K562 (cell line): ENCODE results near the gene CBX4. TPM values are rescaled to one million over a fixed set of nuclear protein-coding genes. Genes with fewer than 3 reads are reported as not detected.

Experiments used
- BACH1 ChIP-seq: fragments of 200-800 bp; sonication (Bioruptor generic); IDR thresholded peaks from 2 replicates; pipeline ENCODE4 v1.6.1; 2016; ENCODE audit warnings: missing genetic modification characterization, missing compliant biosample characterization
- CBFA2T2 ChIP-seq: fragments of 450-650 bp; conservative IDR thresholded peaks from 2 replicates; pipeline ENCODE4 v1.6.1; 2017; ENCODE audit warnings: mild to moderate bottlenecking
- ESRRA ChIP-seq: fragments of 450-650 bp; IDR thresholded peaks from 2 replicates; pipeline ENCODE4 v1.6.1; 2014; ENCODE audit warnings: low read depth, mild to moderate bottlenecking, moderate library complexity, borderline replicate concordance
- ETV5 ChIP-seq: sonication (generic); formaldehyde crosslinking; IDR thresholded peaks from 2 replicates; pipeline ENCODE4 v1.4.0; 2020; ENCODE audit warnings: low read depth, mild to moderate bottlenecking, missing genetic modification reagents
- MTA3 ChIP-seq: fragments of 450-650 bp; formaldehyde crosslinking; IDR thresholded peaks from 2 replicates; pipeline ENCODE4 v1.6.1; 2017; ENCODE audit warnings: mild to moderate bottlenecking, borderline replicate concordance
- NFXL1 ChIP-seq: fragments of 450-650 bp; formaldehyde crosslinking; IDR thresholded peaks from 2 replicates; pipeline ENCODE4 v1.4.0; 2021; ENCODE audit warnings: mild to moderate bottlenecking
- POLR2B ChIP-seq: fragments of 450-650 bp; IDR thresholded peaks from 2 replicates; pipeline ENCODE4 v1.6.1; 2018; ENCODE audit warnings: low read depth; ENCODE audit not compliant: partially characterized antibody
- POLR2G ChIP-seq: fragments of 200-400 bp; formaldehyde crosslinking; IDR thresholded peaks from 2 replicates; pipeline ENCODE4 v1.6.1; 2017; ENCODE audit warnings: low read depth, mild to moderate bottlenecking, antibody characterized with exemption, low read length, moderate library complexity
- ZNF668 ChIP-seq: fragments of 250-450 bp; sonication (Bioruptor Pico); IDR thresholded peaks from 2 replicates; pipeline ENCODE4 v1.8.0; 2022; ENCODE audit warnings: mild to moderate bottlenecking, inconsistent platforms
- polyA plus RNA-seq, 8 experiments: library from polyadenylated mRNA; depleted of rRNA in 4 of 8; stranded (reverse) in 5 of 8; unstranded in 3 of 8; fragments of >200 nt; fragmentation: Nextera tagmentation in 2 of 8; fragmentation: Illumina TruSeq in 1 of 8; extraction: Ambion mirVana in 2 of 8; extraction: Trizol in 1 of 8; gene quantifications; 2 replicates each; pipeline versions ENCODE4 v1.2.1 to v1.2.3, GENCODE V29; 2011 to 2014; ENCODE audit warnings: inconsistent platforms in 1 of 8, missing spikeins in 1 of 8
- total RNA-seq, 7 experiments: library from RNA; depleted of rRNA in 6 of 7; stranded (reverse); fragments of >200 nt in 6 of 7; fragmentation: Illumina TruSeq in 2 of 7; extraction: Trizol in 2 of 7; gene quantifications; 2 replicates each; pipeline versions ENCODE4 v1.2.1 to v1.2.3, GENCODE V29; 2011 to 2021; ENCODE audit warnings: low replicate concordance in 1 of 7
- TF ChIP-seq, protein P1 (sequence below): fragments of 250-450 bp; sonication (Bioruptor Pico); IDR thresholded peaks from 2 replicates; pipeline ENCODE4 v1.5.0; 2021
- TF ChIP-seq, protein P2 (sequence below), 2 experiments: fragments of 250-450 bp in 1 of 2; fragments of 450-650 bp in 1 of 2; sonication (Bioruptor Pico) in 1 of 2; IDR thresholded peaks; 2 replicates each; pipeline versions ENCODE4 v1.6.1 to v1.8.0; 2016 to 2021; ENCODE audit warnings: mild to moderate bottlenecking in 2 of 2, moderate library complexity in 2 of 2, missing compliant biosample characterization in 1 of 2, missing genetic modification characterization in 1 of 2
- TF ChIP-seq, protein P3 (sequence below): sonication (generic); formaldehyde crosslinking; IDR thresholded peaks from 2 replicates; pipeline ENCODE4 v1.8.1; 2023; ENCODE audit warnings: mild to moderate bottlenecking, missing genetic modification reagents
- TF ChIP-seq, protein P4 (sequence below): fragments of 450-650 bp; conservative IDR thresholded peaks from 2 replicates; pipeline ENCODE4 v1.6.1; 2016; ENCODE audit warnings: missing genetic modification characterization, low read depth, mild to moderate bottlenecking, missing compliant biosample characterization, moderate library complexity

The CBX4 gene
- total and polyA plus RNA-seq, 9 of the 15 experiments (the other 6 are each of a cell fraction or from before 2014, with no cell fraction given), result 0.98 to 50.5 (median 10.0) TPM

DNA sequence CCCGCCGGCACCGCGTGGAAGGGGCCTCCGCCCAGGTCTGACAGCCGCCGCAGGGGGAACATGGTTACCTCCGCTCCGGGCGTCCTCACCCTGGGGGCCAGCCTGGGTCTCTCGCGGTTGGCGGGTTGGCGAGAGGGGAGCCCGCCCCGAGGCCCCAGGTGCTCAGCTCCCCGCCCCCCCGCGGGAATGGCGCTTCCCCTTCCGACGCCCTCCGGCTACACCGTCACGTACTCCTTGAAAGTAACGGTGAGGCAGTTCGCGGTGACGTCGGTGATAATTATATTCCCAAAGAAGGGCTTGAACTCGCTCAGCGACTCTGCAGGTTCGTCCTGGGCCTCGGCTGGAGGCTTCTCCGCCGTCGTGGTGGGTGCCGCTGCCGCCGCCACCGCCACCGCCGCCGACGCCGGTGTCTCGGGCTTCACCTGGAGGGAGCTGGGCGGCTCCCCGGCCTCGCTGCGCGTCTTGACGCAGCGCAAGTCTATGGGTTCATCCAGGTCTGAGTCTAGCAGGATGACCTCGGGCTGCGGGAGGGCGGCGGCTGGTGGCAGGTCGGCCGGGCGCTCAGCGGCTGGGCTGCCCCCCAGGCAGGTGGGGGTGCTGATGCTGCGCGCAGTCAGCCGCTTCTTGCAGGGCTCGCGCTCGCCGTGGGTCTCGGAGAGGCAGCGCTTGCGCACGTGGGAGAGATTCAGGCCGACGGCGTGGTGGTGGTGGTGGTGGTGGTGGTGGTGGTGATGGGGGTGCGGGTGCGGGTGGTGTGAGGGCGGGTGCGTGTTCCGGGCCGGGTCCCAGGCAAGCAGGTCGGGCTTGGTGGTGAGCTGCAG lies 5.3 kb downstream of the CBX4 start (continued):
- TF ChIP-seq BACH1, result no peak
- TF ChIP-seq POLR2G, result peak; percentile 81
- TF ChIP-seq, protein P1, sequence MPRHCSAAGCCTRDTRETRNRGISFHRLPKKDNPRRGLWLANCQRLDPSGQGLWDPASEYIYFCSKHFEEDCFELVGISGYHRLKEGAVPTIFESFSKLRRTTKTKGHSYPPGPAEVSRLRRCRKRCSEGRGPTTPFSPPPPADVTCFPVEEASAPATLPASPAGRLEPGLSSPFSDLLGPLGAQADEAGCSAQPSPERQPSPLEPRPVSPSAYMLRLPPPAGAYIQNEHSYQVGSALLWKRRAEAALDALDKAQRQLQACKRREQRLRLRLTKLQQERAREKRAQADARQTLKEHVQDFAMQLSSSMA (CRISPR knock-in tag), result no peak
- TF ChIP-seq NFXL1 (CRISPR knock-in tag), result no peak
- TF ChIP-seq ESRRA, result peak; percentile 31; the same call in 1 of the 2 replicates
- TF ChIP-seq, protein P2, sequence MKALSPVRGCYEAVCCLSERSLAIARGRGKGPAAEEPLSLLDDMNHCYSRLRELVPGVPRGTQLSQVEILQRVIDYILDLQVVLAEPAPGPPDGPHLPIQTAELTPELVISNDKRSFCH (CRISPR knock-in tag; IDR thresholded peaks at IDR 0.05), result no peak
- TF ChIP-seq, protein P2 (tag; IDR thresholded peaks at IDR 0.05), result no peak
- 0 out of 2 replicates have a peak, but pooled peaks have one; percentile 3 for TF ChIP-seq CBFA2T2
- TF ChIP-seq ETV5, result peak; percentile 64; the same call in 1 of the 2 replicates
- no peak for TF ChIP-seq POLR2B
- TF ChIP-seq, protein P3, sequence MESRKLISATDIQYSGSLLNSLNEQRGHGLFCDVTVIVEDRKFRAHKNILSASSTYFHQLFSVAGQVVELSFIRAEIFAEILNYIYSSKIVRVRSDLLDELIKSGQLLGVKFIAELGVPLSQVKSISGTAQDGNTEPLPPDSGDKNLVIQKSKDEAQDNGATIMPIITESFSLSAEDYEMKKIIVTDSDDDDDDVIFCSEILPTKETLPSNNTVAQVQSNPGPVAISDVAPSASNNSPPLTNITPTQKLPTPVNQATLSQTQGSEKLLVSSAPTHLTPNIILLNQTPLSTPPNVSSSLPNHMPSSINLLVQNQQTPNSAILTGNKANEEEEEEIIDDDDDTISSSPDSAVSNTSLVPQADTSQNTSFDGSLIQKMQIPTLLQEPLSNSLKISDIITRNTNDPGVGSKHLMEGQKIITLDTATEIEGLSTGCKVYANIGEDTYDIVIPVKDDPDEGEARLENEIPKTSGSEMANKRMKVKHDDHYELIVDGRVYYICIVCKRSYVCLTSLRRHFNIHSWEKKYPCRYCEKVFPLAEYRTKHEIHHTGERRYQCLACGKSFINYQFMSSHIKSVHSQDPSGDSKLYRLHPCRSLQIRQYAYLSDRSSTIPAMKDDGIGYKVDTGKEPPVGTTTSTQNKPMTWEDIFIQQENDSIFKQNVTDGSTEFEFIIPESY (CRISPR knock-in tag), result peak; percentile 67; the same call in 1 of the 2 replicates
- TF ChIP-seq MTA3, result peak; percentile 94
- TF ChIP-seq, protein P4, sequence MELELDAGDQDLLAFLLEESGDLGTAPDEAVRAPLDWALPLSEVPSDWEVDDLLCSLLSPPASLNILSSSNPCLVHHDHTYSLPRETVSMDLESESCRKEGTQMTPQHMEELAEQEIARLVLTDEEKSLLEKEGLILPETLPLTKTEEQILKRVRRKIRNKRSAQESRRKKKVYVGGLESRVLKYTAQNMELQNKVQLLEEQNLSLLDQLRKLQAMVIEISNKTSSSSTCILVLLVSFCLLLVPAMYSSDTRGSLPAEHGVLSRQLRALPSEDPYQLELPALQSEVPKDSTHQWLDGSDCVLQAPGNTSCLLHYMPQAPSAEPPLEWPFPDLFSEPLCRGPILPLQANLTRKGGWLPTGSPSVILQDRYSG (tag), result no peak
- no peak for TF ChIP-seq ZNF668
